RPMI7951 (cell line): ENCODE data around the gene MVB12B. TPM values are rescaled to one million over a fixed set of nuclear protein-coding genes. Genes with fewer than 3 reads are reported as not detected.

Source experiments
- DNase-seq: peaks from one replicate; pipeline ENCODE4 v3.0.0-alpha.2; 2012; ENCODE audit warnings: low read depth
- total RNA-seq: library from RNA; depleted of rRNA; stranded (reverse); fragments of >200 nt; shearing (Covaris generic); gene quantifications from 2 replicates; pipeline ENCODE4 v1.2.3, GENCODE V29; 2014

MVB12B gene
- total RNA-seq, 1 experiment from 2014 or later, result 2.2 TPM

DNA sequence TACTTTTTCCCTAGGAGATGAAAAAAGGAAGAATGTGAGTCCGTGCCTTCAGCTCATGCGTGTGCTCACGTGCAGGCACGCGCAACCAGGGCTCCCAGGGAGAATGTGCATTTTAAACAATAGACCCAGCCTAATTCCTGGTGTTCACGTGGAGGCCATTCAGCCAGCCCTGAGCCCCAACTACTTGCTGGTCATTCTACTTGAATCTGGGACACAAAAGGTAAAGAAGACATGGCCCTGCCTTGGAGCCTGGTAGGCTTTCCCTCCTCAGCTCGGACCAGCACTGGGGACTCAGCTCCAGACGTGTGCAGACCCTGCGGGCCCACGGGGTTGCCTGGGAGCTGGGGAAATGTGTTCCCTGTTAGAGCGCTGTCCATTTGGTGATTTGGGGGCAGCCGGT lies 125.5 kb downstream of the MVB12B start:
- no peak for DNase-seq

DNA sequence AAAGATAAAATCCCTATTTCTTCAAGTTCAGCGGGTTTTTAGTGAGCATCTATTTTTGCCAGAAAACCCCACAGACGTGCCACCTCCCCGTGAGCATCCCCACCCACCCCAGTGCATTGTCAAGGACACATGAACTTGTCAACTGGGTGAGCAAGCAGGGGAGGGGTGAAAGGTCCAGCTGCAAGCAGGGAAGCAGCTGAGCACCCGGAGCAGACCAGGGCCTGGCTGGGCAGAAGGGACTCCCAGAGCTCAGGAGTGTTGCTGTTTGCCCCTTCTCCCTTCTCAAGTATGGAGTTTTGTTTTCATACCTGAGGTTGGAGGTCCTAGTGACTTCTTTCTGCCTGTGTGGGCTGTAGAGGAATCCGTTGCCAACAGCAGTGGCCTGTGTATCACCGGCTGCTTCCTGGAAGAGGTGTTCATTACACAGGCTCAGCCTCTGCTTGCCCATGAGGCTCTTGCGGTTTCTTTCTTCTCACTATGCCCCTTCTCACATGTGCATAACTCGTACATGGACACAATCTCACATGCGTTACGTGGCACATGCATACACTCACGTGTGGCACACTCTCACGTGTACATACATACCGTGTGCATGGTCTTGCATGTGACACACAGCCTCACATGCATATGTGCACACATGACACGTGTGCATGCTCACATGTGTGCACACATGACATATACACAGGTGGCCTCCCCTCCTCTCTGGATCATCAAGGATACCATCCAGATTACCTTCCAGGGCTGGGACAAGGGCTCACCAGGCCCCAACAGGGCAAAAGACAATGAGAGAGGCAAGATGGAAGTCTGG lies 126.7 kb downstream of the MVB12B start:
- DNase-seq, result no peak

DNA sequence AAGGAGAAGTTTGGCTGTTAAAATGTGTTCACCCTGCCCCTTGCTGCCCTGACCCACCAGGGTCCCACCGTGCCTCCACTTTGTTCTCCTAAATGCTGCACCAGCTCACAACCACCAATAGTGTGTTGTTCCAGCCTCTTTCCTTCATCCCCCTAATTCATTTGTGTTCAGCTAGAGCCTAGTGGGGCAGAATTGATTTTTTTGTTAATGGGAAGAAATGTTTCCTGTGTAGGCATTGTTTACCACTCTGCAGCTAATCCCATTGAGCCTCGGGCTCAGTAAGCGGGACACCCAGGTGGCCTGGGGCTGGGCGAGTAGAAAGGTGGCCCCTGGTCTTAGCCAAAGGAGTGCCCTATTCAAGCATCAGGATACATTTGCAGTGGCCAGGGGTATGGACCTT lies 127.6 kb downstream of the MVB12B start:
- no peak for DNase-seq

GRCh38 chr9:126454795-126455194 lies 128.2 kb downstream of the MVB12B start:
- no peak for DNase-seq

GRCh38 chr9:126456441-126457174 lies 130.0 kb downstream of the MVB12B start:
- DNase-seq, result no peak

DNA sequence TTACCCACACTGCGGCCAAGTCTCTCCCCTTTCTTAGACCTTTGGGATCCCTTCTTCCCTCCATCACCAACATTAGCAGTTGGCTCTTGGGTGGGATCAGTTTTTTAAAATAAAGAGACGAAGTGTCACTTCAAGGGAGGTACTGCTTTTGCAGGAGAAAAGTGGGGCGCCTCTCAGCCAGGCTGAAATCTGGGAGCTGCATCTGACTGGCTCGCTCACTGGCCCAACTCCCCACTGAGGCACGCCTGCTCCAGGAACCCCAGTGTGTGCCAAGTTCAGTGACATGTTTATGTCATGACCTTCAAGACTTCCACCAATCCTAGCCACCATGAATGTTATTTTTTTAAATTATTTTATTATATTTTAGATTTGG lies 130.5 kb downstream of the MVB12B start:
- no peak for DNase-seq

GRCh38 chr9:126457890-126458289 lies 131.3 kb downstream of the MVB12B start:
- DNase-seq, result no peak

GRCh38 chr9:126459126-126459525 lies 132.5 kb downstream of the MVB12B start:
- DNase-seq, result no peak

- no peak for DNase-seq
Observed at GRCh38 chr9:126459546-126459945, 132.9 kb downstream of the MVB12B start.

DNA sequence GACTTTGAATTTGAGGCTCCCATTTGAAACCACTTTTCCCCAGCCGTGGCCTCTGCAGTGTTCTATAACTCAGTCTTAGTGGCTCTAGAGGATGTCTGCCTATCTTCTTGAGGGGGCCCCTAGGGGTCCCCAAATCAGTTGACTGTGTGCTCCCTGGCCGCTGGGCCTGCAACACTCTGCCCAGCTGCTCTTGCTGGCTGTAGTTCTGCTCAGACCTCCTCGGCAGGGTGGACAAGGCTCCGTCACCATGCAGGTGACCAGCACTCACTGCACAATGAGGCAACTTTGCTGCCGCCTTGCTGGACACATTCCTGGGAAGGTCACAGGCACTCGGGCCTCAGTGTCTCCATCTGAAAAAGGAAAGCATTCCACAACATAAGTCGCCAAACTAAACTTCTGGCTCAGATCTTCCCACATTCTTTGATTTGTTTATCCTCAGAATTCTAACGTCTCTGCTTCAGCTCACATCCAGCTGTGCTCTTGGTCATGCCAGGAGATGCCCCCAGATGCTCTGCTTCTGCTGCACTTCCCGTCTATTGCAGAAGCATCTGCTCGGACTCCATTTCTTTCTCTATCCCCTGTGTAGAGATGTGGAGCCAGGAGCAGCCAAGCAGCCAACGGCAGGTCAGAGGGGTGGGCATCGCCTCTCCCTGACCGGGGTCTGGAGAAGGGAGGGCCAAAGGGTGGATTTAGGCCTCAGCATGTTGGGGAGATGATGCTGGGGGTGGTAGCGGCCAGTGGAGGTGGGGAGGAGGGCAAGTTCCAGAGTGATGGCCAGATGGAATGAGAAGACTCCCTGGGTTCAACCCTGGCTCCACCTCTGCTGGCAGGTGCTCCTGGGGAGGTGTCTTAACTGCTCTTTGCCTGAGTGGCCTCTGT lies 133.6 kb downstream of the MVB12B start:
- DNase-seq, result no peak

DNA sequence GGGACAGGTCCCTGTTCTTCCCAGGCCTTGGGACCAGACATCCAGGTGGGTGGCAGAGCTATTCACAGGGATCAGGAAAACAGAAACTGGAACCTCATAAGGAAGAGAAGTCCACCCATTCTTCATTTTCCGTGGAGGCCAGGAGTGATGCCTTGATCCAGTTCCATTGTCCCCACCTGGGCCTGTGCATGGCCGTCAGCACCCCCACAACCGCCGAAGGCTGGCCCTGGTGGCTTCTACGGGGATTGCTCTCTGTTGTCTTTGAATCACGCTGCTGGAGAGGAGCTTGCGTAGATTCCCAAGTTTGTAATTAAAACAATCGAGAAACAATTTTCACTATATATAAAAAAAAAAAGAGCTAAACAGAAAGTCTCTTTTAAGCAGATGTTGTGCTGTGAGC lies 134.4 kb downstream of the MVB12B start:
- DNase-seq, result no peak

DNA sequence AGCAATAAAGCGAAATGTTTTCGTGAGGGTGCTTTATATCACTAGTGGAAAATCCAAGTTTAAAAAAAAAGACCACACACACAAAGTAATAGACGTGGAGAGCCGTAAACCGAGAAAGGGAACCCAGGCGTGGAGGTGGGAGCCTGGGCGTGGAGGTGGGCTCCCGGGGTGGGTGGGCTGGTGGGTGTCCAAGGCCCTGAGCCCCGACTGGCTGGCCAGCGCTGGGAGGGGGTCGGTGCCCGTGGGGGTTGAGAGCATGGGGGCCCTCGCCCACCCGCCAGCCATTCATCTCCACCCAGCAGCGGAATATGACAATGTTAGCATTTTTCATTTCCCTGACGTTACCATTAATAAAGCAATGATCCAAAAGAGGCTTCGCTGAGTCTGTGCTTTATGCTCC lies 135.0 kb downstream of the MVB12B start:
- DNase-seq, result no peak

DNA sequence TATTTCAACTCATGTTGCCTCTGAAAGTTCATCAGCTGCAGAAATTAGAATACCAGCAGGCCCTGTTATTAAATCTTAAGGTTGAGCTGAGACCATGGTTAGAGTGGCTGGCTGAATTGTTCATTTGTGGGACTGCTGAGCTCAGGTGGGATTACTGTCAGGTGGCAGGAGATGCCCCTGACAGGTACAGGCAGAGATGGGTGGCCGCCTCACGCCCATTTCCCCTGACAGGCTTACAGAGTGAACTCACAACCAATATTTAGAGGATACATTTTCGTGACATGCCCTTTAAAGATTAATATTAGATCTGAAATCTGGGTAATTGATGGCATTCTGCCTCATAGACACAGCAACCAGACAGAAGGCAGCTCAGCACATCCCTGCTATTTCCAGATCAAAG lies 136.0 kb downstream of the MVB12B start:
- DNase-seq, result no peak

- DNase-seq, result no peak
Observed at GRCh38 chr9:126463426-126463825, 136.8 kb downstream of the MVB12B start.

- DNase-seq, result no peak
Observed at GRCh38 chr9:126464694-126465441, 138.2 kb downstream of the MVB12B start.

DNA sequence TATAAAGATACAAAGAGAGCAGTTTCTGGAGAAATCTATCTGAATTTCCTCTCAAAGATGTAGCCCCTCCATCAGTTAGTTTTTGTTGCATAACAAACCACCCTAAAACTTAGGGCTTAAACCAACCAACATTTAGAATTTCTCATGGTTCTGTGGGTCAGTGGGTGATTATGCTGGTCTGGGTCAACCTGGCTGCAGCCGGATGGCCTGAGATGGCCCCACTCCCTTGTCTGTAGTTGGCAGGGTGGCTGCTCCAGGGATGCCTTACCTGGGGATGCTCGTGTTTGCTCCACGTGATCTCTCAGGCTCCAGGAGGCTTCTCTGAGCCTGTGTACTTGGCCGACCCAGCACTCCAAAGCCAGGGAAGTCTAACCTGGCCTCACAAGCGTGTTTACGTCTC lies 139.3 kb downstream of the MVB12B start:
- no peak for DNase-seq

DNA sequence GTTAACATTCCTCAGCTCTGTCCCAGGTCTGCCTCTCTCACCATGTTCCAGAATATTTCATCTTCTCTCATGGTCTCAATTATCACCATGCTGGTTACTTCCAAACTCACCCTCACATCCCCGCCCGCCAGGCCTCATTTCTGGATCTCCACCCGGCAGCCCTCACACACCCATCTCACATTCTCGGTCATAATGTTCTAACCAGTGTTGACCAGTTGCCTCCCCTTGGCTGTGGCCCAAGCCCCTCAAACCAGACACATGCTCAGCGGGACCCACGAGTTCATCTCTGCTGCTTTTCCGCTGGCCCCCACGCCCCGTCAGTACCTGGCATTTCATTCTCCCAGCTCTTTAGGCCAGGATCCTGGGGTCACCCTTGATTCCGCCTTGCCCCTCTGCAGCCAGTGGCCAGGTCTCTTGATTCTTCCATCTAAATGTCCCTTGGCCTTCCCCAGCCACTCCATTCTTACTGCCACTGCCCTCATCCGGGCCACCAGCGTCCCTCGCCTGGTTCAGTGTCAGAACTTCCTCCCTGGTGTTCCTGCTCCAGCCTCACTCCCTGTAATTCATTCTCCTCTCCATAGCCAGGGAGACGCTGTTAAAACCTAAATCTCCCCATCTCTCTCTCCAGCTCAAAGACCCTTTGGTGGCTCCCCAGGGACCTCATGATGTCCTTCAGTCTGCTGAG lies 141.7 kb downstream of the MVB12B start:
- no peak for DNase-seq

- DNase-seq, result peak; percentile 31
Observed at GRCh38 chr9:126470241-126470993, 143.8 kb downstream of the MVB12B start.

GRCh38 chr9:126471084-126471624 lies 144.5 kb downstream of the MVB12B start:
- DNase-seq, result peak; percentile 91
